ENCODE measurements around the gene NUP98.
A peak's percentile ranks its signal among the peaks of the same experiment; 100 is the strongest.
"Not testable (repeated sequence)": the region's sequence is repeated elsewhere in the genome, so short reads cannot be mapped to it uniquely, and the experiment has no call there.

Gene NUP98

GRCh38 chr11:3826721-3827120, 29.4 kb upstream of the NUP98 start:
- DNase-seq (ENCODE audit: low spot score) = no peak

DNA sequence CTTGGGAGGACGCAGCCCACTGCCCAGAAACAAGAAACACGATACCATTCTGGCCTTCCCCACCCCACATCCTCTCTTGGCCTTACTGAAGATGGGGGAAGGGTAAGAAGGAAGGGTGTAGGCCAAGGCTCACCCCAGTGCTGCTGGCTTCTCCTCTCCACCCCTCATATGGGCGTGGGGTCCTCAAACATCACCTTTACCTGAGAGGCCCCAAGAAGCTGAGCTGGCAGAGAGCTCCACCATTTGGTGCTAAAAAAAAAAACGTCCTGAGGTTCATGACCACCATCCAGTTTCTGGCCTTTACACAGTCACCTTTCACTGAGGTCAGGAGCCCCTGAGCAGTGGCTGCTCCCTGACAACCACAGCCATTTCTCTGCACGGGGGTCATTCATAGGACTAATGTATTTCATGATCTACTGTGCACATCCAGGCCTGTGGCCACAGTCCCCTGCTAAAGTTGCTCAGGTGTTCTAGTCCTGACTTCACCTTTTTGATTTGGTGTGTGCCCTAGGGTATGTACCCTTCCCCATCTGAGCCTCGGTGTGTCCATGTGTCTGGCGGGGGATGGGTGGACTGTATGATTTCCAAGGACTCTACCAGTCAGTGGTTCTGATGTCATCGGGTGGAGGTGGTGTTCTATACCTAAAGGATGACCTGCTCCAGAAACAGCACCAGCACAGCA, 28.3 kb upstream of the NUP98 start:
- no peak for DNase-seq (ENCODE audit: low spot score)

DNA sequence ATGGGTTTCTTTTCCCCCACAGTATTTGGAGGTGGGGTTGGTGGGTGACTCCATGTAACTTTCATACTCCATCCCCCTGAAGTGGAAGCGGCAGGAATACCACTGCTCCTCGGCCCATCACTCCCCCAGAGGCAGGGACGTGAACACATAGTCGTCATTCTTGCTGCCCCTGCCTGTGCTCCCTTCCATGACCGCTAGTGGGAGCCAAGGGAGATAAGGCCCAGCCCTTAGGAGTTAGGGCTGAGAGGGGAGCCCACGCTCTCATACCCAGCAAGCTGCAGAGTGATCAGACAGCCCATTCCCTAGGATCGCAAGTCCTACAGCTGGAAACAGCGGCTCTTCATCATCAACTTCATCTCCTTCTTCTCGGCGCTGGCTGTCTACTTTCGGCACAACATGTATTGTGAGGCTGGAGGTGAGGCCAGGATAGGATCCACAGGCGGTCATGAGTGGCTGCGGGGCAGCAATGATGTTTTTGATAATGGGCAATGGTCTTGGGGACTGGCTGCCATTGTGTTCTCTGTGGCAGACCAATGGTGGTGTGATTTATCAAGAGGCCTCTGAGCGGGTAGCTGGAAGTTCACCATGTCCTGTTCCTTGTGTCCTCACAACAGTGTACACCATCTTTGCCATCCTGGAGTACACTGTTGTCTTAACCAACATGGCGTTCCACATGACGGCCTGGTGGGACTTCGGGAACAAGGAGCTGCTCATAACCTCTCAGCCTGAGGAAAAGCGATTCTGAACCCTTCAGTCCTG, 27.5 kb upstream of the NUP98 start:
- DNase-seq (ENCODE audit: low spot score) = peak; percentile 33

DNA sequence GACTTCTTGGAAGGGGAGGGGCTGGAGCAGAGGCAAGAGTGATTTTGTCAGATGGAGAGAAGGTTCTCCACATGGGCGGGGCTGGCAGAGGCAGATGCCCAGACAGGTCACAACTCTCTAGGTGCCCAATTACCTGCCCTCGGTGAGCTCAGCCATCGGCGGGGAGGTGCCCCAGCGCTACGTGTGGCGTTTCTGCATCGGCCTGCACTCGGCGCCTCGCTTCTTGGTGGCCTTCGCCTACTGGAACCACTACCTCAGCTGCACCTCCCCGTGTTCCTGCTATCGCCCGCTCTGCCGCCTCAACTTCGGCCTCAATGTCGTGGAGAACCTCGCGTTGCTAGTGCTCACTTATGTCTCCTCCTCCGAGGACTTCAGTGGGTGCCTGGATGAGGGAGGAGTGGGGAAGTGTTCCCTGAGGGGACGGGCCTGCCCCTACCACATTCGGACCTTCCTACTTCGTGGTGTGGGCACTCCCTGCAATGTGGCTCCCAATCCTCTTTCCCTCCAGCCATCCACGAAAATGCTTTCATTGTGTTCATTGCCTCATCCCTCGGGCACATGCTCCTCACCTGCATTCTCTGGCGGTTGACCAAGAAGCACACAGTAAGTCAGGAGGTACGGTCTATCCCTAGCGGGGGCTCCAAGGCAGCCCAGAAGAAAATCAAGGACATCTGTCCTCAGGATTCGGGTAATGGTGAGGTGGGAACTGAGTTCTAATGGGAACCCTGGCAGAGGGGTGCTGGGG, 26.6 kb upstream of the NUP98 start:
- no peak for DNase-seq (ENCODE audit: low spot score)

DNA sequence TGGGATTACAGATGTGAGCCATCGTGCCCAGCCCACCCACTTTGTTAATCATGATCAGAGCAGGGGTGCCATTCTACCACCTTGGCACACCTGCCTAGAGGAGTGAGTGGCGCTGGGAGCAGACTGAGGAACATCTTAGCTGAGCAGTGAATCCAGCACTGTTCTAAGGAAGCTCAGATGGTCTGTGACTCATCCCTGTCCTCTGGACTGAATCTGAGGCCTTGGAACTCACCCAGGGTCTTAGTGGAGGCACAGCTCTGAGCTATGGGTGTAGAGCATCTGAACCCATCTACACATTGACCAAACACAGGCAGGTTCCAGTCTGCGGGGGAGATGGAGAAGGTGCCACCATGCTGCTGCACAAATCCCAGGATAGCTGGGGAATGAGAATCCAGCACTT, 25.9 kb upstream of the NUP98 start:
- DNase-seq (ENCODE audit: low spot score) = no peak

DNA sequence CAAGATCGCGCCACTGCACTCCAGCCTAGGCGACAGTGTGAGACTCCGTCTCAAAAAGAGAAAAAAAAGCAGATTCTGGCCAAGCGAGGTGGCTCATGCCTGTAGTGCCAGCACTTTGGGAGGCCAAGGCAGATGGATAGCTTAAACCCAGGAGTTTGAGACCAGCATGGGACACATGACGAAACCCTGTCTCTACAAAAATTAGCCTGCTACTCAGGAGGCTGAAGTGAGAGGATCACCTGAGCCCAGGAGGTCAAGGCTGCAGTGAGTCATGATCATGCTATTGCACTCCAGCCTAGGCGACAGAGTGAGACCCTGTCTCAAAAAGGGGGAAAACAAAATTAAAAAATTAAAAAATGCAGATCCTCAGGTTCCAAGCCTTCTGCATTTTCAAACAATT, 25.0 kb upstream of the NUP98 start:
- no peak for DNase-seq (ENCODE audit: low spot score)

DNA sequence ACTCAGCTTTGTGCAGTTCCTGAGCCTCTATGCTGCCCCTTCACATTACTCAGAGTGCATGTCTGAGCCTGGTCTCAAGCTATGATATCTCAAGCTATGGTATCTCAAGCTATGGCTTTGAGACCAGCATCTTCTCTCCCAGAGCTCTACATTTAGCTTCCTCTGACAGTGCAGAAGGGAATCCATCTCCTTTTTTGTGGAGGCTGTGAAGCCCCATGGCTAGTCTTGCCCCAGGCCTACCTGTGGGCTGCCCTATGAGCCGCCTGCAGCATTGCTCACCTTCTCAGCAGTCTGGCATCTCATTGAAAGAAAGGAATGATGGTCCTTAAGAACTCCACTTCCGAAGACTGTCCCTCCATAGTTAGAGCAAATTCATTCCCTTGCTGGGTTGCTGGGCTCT, 23.6 kb upstream of the NUP98 start:
- no peak for DNase-seq (ENCODE audit: low spot score)

GRCh38 chr11:3817181-3817800, 19.9 kb upstream of the NUP98 start:
- no peak for DNase-seq (ENCODE audit: low spot score)

- no peak for DNase-seq (ENCODE audit: low spot score)
Observed at GRCh38 chr11:3816673-3817072, 19.3 kb upstream of the NUP98 start.

DNA sequence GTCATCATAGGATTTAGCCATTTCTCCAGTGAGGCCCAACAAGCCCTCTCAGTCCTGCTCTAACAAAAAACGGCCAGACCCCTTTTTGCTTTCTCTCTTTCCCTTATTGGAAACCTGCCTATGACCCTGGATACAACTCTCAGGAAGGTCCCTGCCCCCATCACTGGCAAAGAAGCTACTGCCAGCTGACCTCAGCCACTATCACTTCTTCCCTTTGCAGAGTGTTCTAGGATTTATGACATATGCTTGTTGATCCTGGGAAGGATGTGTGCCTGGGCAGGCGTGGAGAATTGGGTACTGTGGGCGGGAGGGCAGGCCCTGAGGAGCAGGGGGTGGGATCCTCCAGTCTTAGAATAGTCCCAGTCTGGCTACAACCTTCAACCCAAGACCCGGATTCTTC, 18.5 kb upstream of the NUP98 start:
- no peak for DNase-seq (ENCODE audit: low spot score)

DNA sequence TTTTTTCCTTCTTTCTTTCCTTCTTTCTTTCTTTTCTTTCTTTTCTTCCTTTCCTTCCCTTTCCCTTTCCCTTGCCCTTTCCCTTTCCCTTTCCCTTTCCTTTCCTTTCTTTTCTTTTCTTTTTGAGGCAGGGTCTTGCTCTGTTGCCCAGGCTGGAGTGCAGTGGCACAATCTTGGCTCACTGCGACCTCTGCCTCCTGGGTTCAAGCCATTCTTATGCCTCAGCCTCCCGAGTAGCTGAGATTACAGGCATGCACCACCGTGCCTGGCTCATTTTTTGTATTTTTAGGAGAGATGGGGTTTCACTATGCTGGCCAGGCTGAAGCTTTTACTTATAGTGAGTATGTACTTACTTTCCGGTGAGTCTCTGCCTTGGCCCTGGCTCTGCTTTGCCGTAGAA, 17.5 kb upstream of the NUP98 start:
- DNase-seq (ENCODE audit: low spot score) = not testable (repeated sequence)

DNA sequence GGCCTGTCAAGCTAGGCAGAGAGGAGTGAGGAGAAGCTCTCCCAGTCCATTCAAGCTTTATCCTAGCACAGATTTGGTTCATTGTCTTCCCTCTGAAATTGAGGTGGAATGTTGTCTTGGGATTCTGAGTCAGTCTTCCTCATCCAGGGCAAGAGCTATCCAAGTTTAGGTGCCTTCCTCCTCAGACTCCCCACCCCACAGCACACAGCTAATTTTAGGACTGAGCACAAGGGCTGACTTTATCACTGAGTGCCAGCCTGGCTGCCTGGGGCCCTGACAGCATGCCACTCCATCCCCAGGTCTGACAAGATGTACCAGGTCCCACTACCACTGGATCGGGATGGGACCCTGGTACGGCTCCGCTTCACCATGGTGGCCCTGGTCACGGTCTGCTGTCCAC, 13.6 kb upstream of the NUP98 start:
- DNase-seq (ENCODE audit: low spot score) = no peak

GRCh38 chr11:3810446-3810845, 13.1 kb upstream of the NUP98 start:
- DNase-seq (ENCODE audit: low spot score) = no peak

DNA sequence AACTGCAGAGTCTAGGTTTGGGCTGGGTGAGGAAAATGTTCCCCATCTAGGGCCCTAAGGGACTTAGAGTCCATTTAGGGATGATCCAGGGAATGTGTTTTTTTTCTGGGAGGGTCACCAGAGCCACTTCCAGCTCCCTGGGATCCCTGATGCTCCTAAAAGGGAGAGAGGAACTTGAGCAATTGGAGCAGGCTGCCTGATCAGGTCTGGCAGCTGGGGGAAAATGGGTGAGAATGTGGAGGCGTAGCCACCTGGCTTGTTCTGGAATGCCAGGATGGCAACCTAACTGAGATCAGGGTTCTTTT, 12.2 kb upstream of the NUP98 start:
- no peak for DNase-seq (ENCODE audit: low spot score)

- peak; percentile 79 for DNase-seq (ENCODE audit: low spot score)
Observed at GRCh38 chr11:3808861-3809623, 11.7 kb upstream of the NUP98 start.

DNA sequence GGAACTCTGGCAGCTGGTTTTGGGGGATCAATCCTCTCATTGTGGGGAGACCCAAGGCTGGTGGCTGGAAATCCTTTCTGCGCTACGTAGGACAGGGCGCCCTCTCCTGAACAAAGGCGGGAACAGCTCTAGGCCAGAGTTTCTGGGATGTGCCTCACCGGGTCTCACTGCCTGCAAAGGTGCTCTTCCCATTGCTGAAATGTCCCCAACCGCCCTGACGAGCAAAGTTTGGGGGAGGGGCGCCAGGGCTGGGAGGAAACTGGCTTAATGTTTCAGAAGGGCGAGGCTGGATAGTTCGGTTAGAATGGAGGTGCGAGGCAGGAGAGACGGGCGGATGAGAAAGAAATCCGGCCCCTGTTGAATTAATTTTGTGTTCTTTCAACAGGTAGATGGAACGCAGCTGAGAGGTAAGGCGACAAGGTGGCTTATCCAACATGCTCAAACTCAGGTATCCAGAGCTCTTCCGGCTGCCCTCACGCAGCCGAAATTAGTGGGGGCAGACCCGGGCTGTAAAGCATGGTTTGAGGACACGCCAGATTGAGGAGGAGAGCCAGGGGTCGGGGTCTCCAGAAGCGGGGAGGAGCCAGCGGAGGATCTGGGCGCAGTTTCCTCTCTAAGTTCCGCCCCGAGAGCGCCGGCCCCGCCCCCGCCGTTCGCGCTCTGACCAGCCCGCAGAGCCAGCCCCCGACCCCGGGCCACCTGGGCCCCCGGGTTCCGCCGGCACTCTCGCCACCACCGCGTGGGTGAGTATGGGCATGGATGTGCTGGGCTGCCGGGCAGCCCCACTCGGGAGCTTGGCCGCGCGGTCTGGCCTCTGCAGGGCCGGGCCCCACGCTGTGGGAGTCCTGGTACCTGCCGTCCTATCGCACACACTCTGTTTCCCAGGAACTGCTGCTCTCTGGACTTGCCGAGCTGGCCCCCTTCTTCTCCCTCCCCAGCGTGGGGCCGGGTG, 10.8 kb upstream of the NUP98 start, which contains the start of gene PGAP2:
PGAP2 (plus strand) TSS at position 652 of the 952 bp plus-strand sequence. CDS start 2,700 bp downstream, outside the sequence.
- peak; percentile 72 for DNase-seq (ENCODE audit: low spot score)

GRCh38 chr11:3803726-3804495, 6.6 kb upstream of the NUP98 start:
- peak; percentile 26 for DNase-seq (ENCODE audit: low spot score)

GRCh38 chr11:3802011-3802790, 4.8 kb upstream of the NUP98 start:
- no peak for DNase-seq (ENCODE audit: low spot score)

DNA sequence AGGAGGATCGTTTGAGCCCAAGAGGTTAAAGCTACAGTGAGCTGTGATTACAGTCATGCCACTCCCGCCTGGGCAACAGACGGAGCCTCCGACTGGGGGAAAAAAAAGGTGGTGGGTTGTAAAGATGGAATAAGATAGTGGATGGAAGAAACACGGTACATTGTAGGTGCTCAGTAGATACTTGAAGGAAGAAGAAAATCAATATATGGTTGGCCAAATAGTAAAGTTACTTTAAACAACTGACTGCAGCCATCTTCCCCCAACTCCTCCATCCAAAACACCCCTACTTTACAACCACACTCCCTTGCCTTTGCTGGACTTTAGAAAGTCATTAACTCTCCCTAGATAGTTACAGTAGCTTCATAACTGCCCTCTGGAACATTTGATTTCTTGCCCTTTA, 2.5 kb upstream of the NUP98 start:
- no peak for DNase-seq (ENCODE audit: low spot score)

Data from SW480 (cell line).